H9 (cell line): Measurements from ENCODE around the gene ZNF608. TPM values are rescaled to one million over a fixed set of nuclear protein-coding genes. Genes with fewer than 3 reads are reported as not detected.
A peak's percentile ranks its signal among the peaks of the same experiment; 100 is the strongest.

Source experiments
- DNase-seq: peaks from one replicate; pipeline ENCODE4 v3.0.0-alpha.2; 2017
- H2AFZ ChIP-seq: one replicate; pipeline ENCODE4 v1.6.1; 2013; ENCODE audit warnings: mild to moderate bottlenecking, low read length, control low read depth, moderate library complexity
- H2AK5ac ChIP-seq: 2 replicates; pipeline ENCODE4 v1.6.1; 2013; ENCODE audit warnings: low read length, control low read depth, mixed read lengths; ENCODE audit not compliant: insufficient read length
- H2BK120ac ChIP-seq: one replicate; pipeline ENCODE4 v1.6.1; 2013; ENCODE audit warnings: low read depth, mild to moderate bottlenecking, low read length, control low read depth, inconsistent platforms; ENCODE audit not compliant: poor library complexity, severe bottlenecking
- H2BK12ac ChIP-seq: 2 replicates; pipeline ENCODE4 v1.6.1; 2013; ENCODE audit warnings: low read length, control low read depth, mixed read lengths, low read depth; ENCODE audit not compliant: insufficient read length
- H2BK15ac ChIP-seq: 2 replicates; pipeline ENCODE4 v1.6.1; 2013; ENCODE audit warnings: low read depth, low read length, control low read depth
- H2BK20ac ChIP-seq: one replicate; pipeline ENCODE4 v1.6.1; 2013; ENCODE audit warnings: low read depth, mild to moderate bottlenecking, low read length, control low read depth, inconsistent platforms; ENCODE audit not compliant: poor library complexity, severe bottlenecking
- H2BK5ac ChIP-seq: 2 replicates; pipeline ENCODE4 v1.6.1; 2013; ENCODE audit warnings: low read length, control low read depth, mixed read lengths; ENCODE audit not compliant: insufficient read length
- H3K14ac ChIP-seq: 2 replicates; pipeline ENCODE4 v1.6.1; 2013; ENCODE audit warnings: low read length, control low read depth; ENCODE audit not compliant: insufficient read depth
- H3K18ac ChIP-seq: 2 replicates; pipeline ENCODE4 v1.6.1; 2013; ENCODE audit warnings: low read depth, mild to moderate bottlenecking, mixed read lengths, low read length, control low read depth; ENCODE audit not compliant: insufficient read length
- H3K23ac ChIP-seq: 2 replicates; pipeline ENCODE4 v1.6.1; 2013; ENCODE audit warnings: low read length, control low read depth, mixed read lengths, low read depth; ENCODE audit not compliant: insufficient read length
- H3K23me2 ChIP-seq: 2 replicates; pipeline ENCODE4 v1.6.1; 2013; ENCODE audit warnings: low read depth, mild to moderate bottlenecking, mixed read lengths, low read length, control low read depth; ENCODE audit not compliant: insufficient read length, poor library complexity, severe bottlenecking
- H3K27ac ChIP-seq: 2 replicates; pipeline ENCODE4 v1.5.1; 2013; ENCODE audit warnings: low read length, control low read depth, mixed read lengths, low read depth; ENCODE audit not compliant: insufficient read length
- H3K27me3 ChIP-seq: 2 replicates; pipeline ENCODE4 v1.6.1; 2013; ENCODE audit warnings: low read length, control low read depth, inconsistent platforms; ENCODE audit not compliant: insufficient read depth
- H3K4ac ChIP-seq: 2 replicates; pipeline ENCODE4 v1.6.1; 2013; ENCODE audit warnings: low read depth, mild to moderate bottlenecking, control low read depth, inconsistent platforms, low read length, moderate library complexity
- H3K4me1 ChIP-seq: 2 replicates; pipeline ENCODE4 v1.6.1; 2013; ENCODE audit warnings: low read length, control low read depth, inconsistent platforms; ENCODE audit not compliant: insufficient read depth
- H3K4me2 ChIP-seq: 2 replicates; pipeline ENCODE4 v1.6.1; 2013; ENCODE audit warnings: low read length, control low read depth, mixed read lengths; ENCODE audit not compliant: insufficient read length, insufficient read depth
- H3K56ac ChIP-seq: 2 replicates; pipeline ENCODE4 v1.6.1; 2013; ENCODE audit warnings: low read depth, mild to moderate bottlenecking, mixed read lengths, low read length, control low read depth; ENCODE audit not compliant: insufficient read length
- H3K79me1 ChIP-seq: 2 replicates; pipeline ENCODE4 v1.6.1; 2013; ENCODE audit warnings: low read depth, mild to moderate bottlenecking, moderate library complexity, low read length, control low read depth, inconsistent platforms; ENCODE audit not compliant: insufficient read depth, poor library complexity, severe bottlenecking
- H3K79me2 ChIP-seq: 2 replicates; pipeline ENCODE4 v1.6.1; 2013; ENCODE audit warnings: low read length, control low read depth, inconsistent platforms; ENCODE audit not compliant: insufficient read depth
- H3K9ac ChIP-seq: 2 replicates; pipeline ENCODE4 v1.6.1; 2013; ENCODE audit warnings: low read length, control low read depth, mixed read lengths; ENCODE audit not compliant: insufficient read length; ENCODE audit errors: extremely low read depth
- H3K9me3 ChIP-seq: one replicate; pipeline ENCODE4 v1.6.1; 2013; ENCODE audit warnings: low read depth, low read length, inconsistent platforms; ENCODE audit not compliant: control insufficient read depth
- H3T11ph ChIP-seq: one replicate; pipeline ENCODE4 v1.6.1; 2013; ENCODE audit warnings: mild to moderate bottlenecking, low read length, control low read depth, inconsistent platforms
- H4K20me1 ChIP-seq: one replicate; pipeline ENCODE4 v1.6.1; 2013; ENCODE audit not compliant: control insufficient read depth, insufficient read length, insufficient read depth
- H4K5ac ChIP-seq: 2 replicates; pipeline ENCODE4 v1.6.1; 2013; ENCODE audit warnings: low read depth, mild to moderate bottlenecking, mixed read lengths, low read length, control low read depth; ENCODE audit not compliant: insufficient read length
- H4K8ac ChIP-seq: replicated peaks from 2 replicates; pipeline ENCODE4 v1.6.1; 2013; ENCODE audit warnings: low read length, control low read depth, mixed read lengths, low read depth; ENCODE audit not compliant: insufficient read length
- H4K91ac ChIP-seq: 2 replicates; pipeline ENCODE4 v1.6.1; 2013; ENCODE audit warnings: low read depth, mild to moderate bottlenecking, moderate library complexity, mixed read lengths, low read length, control low read depth; ENCODE audit not compliant: insufficient read length
- H3K27ac Mint-ChIP-seq, 3 experiments: 2 replicates in 2 of 3; 3 replicates in 1 of 3; pipeline ENCODE4 v1.8.0; 2020 to 2021; ENCODE audit warnings: mixed read lengths in 3 of 3, mild to moderate bottlenecking in 1 of 3, moderate library complexity in 1 of 3
- H3K27me3 Mint-ChIP-seq: 2 replicates; pipeline ENCODE4 v1.8.0; 2021; ENCODE audit warnings: low read depth, mild to moderate bottlenecking, moderate library complexity, mixed read lengths
- H3K36me3 Mint-ChIP-seq, 3 experiments: 2 replicates in 2 of 3; 3 replicates in 1 of 3; pipeline ENCODE4 v1.8.0; 2020 to 2021; ENCODE audit warnings: low read depth in 3 of 3, mixed read lengths in 3 of 3; ENCODE audit not compliant: insufficient read depth in 1 of 3
- H3K4me1 Mint-ChIP-seq, 2 experiments: 2 replicates each; pipeline ENCODE4 v1.8.0; 2020; ENCODE audit warnings: mixed read lengths in 2 of 2
- H3K4me3 Mint-ChIP-seq, 2 experiments: 2 replicates in 1 of 2; 3 replicates in 1 of 2; pipeline ENCODE4 v1.8.0; 2020 to 2021; ENCODE audit warnings: mild to moderate bottlenecking in 2 of 2, mixed read lengths in 2 of 2, moderate library complexity in 1 of 2
- H3K9me3 Mint-ChIP-seq, 2 experiments: 2 replicates in 1 of 2; 3 replicates in 1 of 2; pipeline ENCODE4 v1.8.0; 2020; ENCODE audit warnings: mild to moderate bottlenecking in 2 of 2, mixed read lengths in 2 of 2, moderate library complexity in 1 of 2
- WGBS: extraction: QIAGEN DNeasy Blood & Tissue Kit; methylation state at CpG from one replicate; pipeline ENCODE4 v1.1.7; 2013; ENCODE audit warnings: missing lambda C conversion rate, low lambda C conversion rate, mixed read lengths; ENCODE audit not compliant: insufficient read length; ENCODE audit errors: extremely low coverage; 5-methylcytosine and 5-hydroxymethylcytosine counted together
- total RNA-seq: library from RNA; stranded (reverse); gene quantifications from 2 replicates; pipeline ENCODE4 v1.2.1, GENCODE V29; 2021
- TF ChIP-seq, protein P1 (sequence below): fragments of 200-600 bp; sonication (generic); conservative IDR thresholded peaks from 3 replicates; pipeline ENCODE4 v1.8.0; 2021; ENCODE audit warnings: antibody characterized with exemption, mild to moderate bottlenecking

The ZNF608 gene
- total RNA-seq, 1 experiment from 2014 or later = 67.0 TPM

DNA sequence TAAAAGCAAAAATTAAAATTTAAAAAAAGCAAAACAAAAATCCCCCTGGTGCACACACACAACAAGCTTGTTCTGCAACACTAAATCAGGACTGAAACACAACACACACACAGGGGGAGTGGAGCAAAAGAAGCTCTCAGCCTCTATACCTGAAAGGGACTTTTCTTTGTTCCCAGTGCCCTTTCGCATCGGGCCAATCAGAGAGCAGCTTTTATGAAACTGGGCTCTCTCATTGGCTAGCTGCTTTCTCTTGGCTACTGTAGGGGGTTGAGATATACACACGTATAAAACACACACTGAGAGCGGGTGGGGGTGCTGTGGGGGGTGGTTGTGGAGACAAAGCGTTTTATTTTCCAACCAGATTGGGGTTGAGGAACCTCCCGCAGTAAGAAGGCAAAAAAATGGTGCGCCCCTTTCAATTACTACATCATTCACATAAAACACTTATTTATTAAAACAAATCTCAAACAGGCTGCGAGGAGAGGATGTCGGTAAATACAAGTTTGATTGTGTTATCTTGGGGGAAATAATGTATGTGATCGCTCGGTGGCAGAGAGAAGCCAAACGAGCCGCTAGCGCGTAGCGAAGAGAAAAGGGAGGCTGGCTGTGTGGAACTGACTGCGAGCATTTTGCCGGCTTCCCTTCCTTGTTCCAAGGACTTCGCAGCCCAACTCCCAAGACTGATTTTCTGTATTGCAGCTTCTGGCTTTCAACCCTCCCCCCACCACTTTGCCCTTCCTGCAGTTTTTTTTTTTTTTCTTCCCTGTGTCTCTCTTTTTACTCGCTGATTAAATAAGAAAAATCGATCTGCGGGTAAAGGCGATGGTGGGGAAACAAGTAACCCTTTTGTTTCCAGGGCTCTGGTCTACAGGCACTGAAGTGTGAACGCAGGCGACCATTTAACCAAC lies 2.5 kb upstream of the ZNF608 start:
- peak overlapping the region; percentile 94; the same call in 1 of the 2 replicates for H3K14ac ChIP-seq
- peak overlapping the region; percentile 55 for H2BK5ac ChIP-seq
- peak; percentile 92 for DNase-seq
- H4K8ac ChIP-seq = peak overlapping the region; percentile 86
- peak overlapping the region; percentile 89 for H3K4me2 ChIP-seq
- H3K27ac ChIP-seq = peak overlapping the region; percentile 95
- peak overlapping the region; percentile 65 for H4K5ac ChIP-seq
- TF ChIP-seq, protein P1, sequence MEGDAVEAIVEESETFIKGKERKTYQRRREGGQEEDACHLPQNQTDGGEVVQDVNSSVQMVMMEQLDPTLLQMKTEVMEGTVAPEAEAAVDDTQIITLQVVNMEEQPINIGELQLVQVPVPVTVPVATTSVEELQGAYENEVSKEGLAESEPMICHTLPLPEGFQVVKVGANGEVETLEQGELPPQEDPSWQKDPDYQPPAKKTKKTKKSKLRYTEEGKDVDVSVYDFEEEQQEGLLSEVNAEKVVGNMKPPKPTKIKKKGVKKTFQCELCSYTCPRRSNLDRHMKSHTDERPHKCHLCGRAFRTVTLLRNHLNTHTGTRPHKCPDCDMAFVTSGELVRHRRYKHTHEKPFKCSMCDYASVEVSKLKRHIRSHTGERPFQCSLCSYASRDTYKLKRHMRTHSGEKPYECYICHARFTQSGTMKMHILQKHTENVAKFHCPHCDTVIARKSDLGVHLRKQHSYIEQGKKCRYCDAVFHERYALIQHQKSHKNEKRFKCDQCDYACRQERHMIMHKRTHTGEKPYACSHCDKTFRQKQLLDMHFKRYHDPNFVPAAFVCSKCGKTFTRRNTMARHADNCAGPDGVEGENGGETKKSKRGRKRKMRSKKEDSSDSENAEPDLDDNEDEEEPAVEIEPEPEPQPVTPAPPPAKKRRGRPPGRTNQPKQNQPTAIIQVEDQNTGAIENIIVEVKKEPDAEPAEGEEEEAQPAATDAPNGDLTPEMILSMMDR = no peak
- Mint-ChIP-seq H3K4me1 (peaks cover 30 to 33% of the 10 kb centered on the region in 2 experiments), H3K36me3 (peaks cover 0 to 8% (median 3%) of the 10 kb centered on the region in 3 experiments; a peak in 3 of 7 replicates), H3K27ac (peak overlapping the region; percentile 93 to 100 (median 99)), H3K4me3 (no peak overlapping the region), H3K27me3 (no peaks in the 10 kb centered on the region), H3K9me3 (peaks cover 0 to 2% of the 10 kb centered on the region in 2 experiments; a peak in 2 of 5 replicates)
- peak overlapping the region; percentile 79 for H3K56ac ChIP-seq
- no peak overlapping the region for H4K91ac ChIP-seq
- H2BK15ac ChIP-seq = no peak overlapping the region
- no peak overlapping the region for H2BK12ac ChIP-seq
- H2AFZ ChIP-seq = no peak overlapping the region
- H3K27me3 ChIP-seq = no peaks in the 10 kb centered on the region
- peaks cover 7% of the 10 kb centered on the region; the same call in 1 of the 2 replicates for H3K4me1 ChIP-seq
- no peak overlapping the region; the same call in 1 of the 2 replicates for H3K4ac ChIP-seq
- H3K9ac ChIP-seq = peak overlapping the region; percentile 94
- peak overlapping the region; percentile 4 for H3T11ph ChIP-seq
- no peaks in the 10 kb centered on the region for H3K9me3 ChIP-seq
- no peak overlapping the region for H2AK5ac ChIP-seq
- no peaks in the 10 kb centered on the region for H3K79me1 ChIP-seq
- peak overlapping the region; percentile 93 for H3K18ac ChIP-seq
- no CpG with 5 or more reads among the region's 25 CpGs for WGBS
- no peak overlapping the region for H3K23ac ChIP-seq
- H2BK20ac ChIP-seq = peak overlapping the region; percentile 86
- H2BK120ac ChIP-seq = peak overlapping the region; percentile 10
- H3K23me2 ChIP-seq = peaks cover 28% of the 10 kb centered on the region
- peaks cover 20% of the 10 kb centered on the region; the same call in 1 of the 2 replicates for H3K79me2 ChIP-seq
- H4K20me1 ChIP-seq = no peaks in the 10 kb centered on the region
